GM19455 (cell line): ENCODE data around the gene CFAP161.

Experiments
- ATAC-seq: cut with Tn5 transposase; IDR thresholded peaks from one replicate; pipeline ENCODE4 v1.9.1; 2021; ENCODE audit not compliant: unreplicated experiment

The CFAP161 gene

DNA sequence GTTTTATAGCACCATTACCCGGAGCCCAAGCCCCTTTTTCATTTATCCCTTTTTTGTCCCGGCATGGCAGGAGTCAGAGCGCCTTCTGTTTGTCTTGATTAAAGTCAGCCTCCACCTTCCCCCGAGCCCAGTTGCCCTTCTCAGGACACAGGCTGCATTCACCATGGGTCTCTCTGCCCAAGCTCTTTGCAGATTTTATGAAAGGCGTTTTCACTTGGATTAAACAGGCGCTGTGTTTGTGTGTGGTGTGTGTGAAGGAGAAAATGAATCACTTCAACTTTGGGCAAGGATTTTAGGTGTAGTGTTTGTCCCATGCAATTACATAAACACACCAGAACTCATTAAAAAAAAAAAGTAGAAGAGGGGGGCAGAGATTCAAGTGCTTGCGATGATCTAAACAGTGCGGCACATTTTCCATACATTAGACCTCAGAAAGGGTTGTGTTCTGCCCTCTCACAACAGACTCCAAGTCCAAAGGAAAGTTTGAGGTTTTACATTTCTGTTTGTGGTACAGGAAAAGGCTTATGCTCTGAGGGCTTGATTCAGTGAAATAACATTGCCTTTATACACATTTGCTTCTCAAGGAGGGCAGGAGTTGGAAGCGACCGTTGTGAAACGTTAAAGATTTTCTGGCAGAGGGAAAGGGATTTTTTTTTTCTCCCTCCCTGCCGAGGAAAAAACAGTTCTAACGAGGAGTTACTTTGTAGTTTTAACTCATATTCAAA lies 48.1 kb downstream of the CFAP161 start:
- ATAC-seq, result no peak

DNA sequence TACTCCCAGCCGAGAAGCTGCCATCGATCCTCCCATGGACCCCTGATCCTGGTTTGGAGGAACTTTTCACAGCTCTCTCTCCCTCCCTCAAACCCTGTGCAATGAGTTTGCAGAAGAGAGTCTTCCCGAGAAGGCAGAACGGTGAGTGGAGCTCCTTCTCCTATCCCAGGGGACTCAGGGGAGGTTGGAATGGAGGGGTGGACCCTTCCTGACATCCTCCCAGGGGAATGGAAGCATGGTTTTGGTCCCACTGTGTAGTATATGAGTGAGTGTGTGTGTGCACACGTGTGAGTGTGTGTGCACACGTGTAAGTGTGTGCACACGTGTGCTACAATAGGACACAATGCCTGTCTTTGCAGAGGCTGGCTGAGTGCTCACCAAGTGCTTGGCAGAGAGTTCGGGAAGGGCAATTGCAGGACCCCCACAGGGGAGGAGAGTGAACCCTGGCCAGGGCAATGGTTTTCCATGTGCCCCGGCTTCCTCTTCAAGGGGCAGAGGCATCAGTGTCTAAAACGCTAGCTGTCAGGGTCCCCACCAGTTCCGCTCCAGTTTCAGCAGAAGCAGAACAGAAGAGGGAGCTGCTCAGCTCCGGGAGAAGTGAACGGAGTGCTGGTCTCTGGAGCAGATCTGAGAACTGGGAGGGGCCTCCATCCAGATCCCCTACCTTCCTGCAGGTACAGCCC lies 48.8 kb downstream of the CFAP161 start:
- ATAC-seq, result no peak

DNA sequence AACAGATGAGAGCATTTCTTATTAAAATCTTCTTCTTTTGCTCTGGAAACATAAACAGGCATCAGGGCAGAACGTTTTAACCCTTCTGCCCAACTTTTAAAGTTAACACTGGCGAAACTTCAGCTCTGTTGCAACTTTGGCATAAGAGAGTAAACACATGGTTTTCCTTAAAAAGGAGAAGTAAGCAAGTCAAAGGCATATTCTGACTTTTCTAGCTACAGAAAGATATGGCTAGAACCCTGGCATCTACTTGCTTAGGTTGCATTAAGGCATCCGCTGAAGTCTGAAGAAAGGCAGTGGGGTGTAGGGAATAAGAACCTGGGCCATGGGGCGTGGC lies 49.3 kb downstream of the CFAP161 start:
- ATAC-seq, result no peak

DNA sequence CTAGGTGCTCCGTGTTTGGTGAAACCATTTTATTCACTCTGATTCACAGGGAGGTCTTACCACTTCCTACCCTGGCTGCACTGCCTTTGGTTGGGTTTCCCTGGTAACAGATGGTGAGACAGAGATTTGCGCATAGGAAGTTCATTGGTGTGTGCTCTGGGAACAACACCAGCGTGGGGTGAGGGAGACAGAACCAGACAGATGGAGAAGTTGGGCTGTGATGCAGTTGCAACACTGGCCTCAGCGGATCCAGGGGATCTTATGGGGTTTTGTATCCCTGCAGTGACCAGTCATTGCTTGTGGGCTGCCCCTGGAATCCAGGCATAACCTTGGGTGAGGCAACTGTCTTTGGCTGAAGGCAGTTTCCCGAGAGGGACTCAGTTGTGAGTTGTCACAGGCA lies 50.1 kb downstream of the CFAP161 start:
- no peak for ATAC-seq

GRCh38 chr15:81185631-81186295 lies 51.7 kb downstream of the CFAP161 start:
- ATAC-seq, result no peak

- no peak for ATAC-seq
Measured at GRCh38 chr15:81188354-81188753, 54.3 kb downstream of the CFAP161 start.

DNA sequence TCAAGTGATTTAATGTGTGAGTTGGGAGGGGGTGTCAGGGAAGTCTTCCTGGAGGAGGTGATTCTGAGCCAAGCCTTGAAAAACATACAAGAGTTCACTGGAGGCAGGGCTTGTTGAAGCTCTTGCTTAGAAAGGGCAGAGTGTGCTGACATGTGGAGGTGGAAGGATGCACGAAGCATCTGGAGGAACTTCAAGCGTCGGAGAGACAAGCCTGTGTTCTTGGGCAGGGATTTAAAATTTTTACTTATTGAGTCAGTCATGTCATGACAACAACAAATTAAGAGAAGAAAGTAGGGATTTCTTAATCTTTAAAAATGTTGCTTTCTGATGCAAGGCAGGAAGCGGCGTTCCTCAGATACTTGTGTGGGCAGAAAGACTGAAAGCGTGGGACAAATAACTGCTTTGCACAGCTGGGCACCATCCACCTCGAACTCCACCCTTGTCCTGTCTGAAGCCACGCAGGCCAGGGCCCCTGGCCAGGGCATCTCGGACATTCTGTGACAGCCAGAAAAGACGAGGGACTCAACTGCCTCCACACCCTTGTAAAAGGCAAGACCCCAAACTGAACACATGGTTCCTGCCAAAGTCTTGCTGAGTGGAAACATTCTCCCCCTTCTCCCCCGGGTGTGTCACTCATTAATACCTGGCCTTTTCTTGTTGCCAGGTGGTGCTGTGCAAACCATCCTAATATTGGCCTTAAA lies 55.7 kb downstream of the CFAP161 start:
- ATAC-seq, result no peak

- ATAC-seq, result no peak
Measured at GRCh38 chr15:81190922-81191507, 56.9 kb downstream of the CFAP161 start.

- no peak for ATAC-seq
Measured at GRCh38 chr15:81191701-81192100, 57.6 kb downstream of the CFAP161 start.

- no peak for ATAC-seq
Measured at GRCh38 chr15:81194723-81195122, 60.7 kb downstream of the CFAP161 start.

- no peak for ATAC-seq
Measured at GRCh38 chr15:81195339-81195864, 61.3 kb downstream of the CFAP161 start.

DNA sequence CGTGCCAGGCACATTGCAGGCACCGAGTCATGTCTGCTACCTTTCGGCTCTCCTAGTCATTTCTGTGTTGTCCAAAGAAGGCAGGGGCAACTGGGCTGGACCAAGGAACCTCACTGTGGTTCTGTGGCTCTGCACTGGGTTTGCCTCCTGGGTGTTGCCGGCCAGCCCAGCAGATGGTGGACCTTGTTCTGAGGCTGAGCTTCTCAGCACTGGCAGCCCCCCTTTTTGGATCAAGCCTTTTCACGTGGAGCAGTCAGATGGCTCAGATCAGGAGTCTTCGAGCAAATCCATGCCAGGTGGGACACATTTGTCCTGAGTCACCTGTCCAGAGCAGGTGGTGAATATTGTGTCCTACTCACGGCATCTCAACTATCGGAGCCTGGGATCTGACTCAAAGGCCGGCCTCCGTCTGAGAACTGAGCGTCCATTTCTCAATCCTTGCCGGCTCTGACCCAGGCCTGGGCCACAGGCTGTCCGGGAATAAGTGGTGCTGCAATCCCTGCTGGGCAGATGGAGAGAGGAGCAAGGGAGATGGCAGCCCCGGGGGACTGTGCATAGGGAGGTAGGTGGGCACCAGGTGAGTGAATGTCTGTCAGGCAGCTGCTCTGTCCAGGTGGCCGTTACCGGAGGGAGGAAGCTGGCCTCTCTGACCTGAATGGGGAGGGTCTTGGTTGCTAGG lies 62.6 kb downstream of the CFAP161 start, which contains the start of gene IL16:
IL16 (plus strand) TSS at position 304 of the 679 bp plus-strand sequence. CDS start 28,521 bp downstream, outside the sequence.
- no peak for ATAC-seq

- no peak for ATAC-seq
Measured at GRCh38 chr15:81197255-81197630, 63.2 kb downstream of the CFAP161 start.

DNA sequence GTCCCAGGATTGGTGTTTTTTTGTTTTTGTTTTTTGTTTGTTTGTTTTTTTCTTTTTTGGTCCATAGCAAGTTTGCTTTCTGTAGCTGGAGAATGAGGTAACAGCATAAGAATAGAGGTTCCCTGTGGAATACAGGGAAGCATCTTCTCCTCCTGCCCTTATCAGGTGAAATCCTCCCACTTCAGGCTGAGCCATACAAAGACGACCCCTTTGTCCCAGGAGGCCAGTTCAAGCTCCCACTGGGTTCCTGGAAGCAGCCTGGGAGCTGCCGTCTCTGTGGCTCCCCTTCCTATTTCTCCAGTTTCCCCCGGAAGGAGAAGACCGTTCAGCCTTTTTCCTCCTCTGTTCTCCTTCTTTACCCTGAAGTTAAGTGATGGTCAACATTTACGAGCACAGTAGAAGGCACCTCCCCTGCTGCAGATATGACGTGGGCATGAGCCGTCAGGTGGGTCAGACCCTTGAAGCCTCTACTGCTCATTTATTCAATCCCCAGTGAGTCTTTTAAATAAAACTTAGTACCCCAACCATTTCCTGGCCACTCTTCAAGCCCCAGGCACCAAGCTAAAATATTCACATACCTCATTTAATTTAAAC lies 63.7 kb downstream of the CFAP161 start:
- ATAC-seq, result no peak
